IMR-90 (cell line): ENCODE measurements around the gene RASL11A.

Source experiments
- BHLHE40 ChIP-seq: fragments of 150-350 bp; IDR thresholded peaks from 2 replicates; pipeline ENCODE4 v1.6.1; 2016; ENCODE audit warnings: mild to moderate bottlenecking, low read depth, low read length
- CEBPB ChIP-seq: IDR thresholded peaks from 2 replicates; pipeline ENCODE4 v1.6.1; 2012; ENCODE audit warnings: low read depth, low read length, improper control_type of control experiment
- CHD1 ChIP-seq: IDR thresholded peaks from 2 replicates; pipeline ENCODE4 v1.6.1; 2012; ENCODE audit warnings: low read depth, low read length, improper control_type of control experiment
- CTCF ChIP-seq: conservative IDR thresholded peaks from 2 replicates; pipeline ENCODE4 v1.5.1; 2012; ENCODE audit warnings: mild to moderate bottlenecking, low read depth, low read length, improper control_type of control experiment
- ELK1 ChIP-seq: fragments of 150-350 bp; IDR thresholded peaks from 2 replicates; pipeline ENCODE4 v1.6.1; 2016; ENCODE audit warnings: low read depth, mild to moderate bottlenecking, low read length, moderate library complexity, borderline replicate concordance
- FOS ChIP-seq: fragments of 150-350 bp; IDR thresholded peaks from 2 replicates; pipeline ENCODE4 v1.6.1; 2016; ENCODE audit warnings: low read depth, low read length
- MAFK ChIP-seq: IDR thresholded peaks from 2 replicates; pipeline ENCODE4 v1.6.1; 2012; ENCODE audit warnings: low read depth, low read length, improper control_type of control experiment
- MXI1 ChIP-seq: IDR thresholded peaks from 2 replicates; pipeline ENCODE4 v1.6.1; 2012; ENCODE audit warnings: low read depth, mild to moderate bottlenecking, low read length, moderate library complexity, borderline replicate concordance
- NFE2L2 ChIP-seq: fragments of 150-350 bp; IDR thresholded peaks from 2 replicates; pipeline ENCODE4 v1.6.1; 2016; ENCODE audit warnings: low read depth, mild to moderate bottlenecking, low read length
- POLR2A ChIP-seq: IDR thresholded peaks from 2 replicates; pipeline ENCODE4 v1.6.1; 2012; ENCODE audit warnings: mild to moderate bottlenecking, low read depth, low read length
- RAD21 ChIP-seq: IDR thresholded peaks from 2 replicates; pipeline ENCODE4 v1.6.1; 2012; ENCODE audit warnings: low read length, improper control_type of control experiment
- SMC3 ChIP-seq: fragments of 150-350 bp; IDR thresholded peaks from 2 replicates; pipeline ENCODE4 v1.6.1; 2016; ENCODE audit warnings: low read depth, mild to moderate bottlenecking, antibody characterized with exemption, low read length, moderate library complexity

GRCh38 chr13:27264181-27264580 is 6.4 kb upstream of the RASL11A start:
- TF ChIP-seq CTCF: no peak
- TF ChIP-seq NFE2L2: peak; percentile 60; the same call in 1 of the 2 replicates
- TF ChIP-seq MAFK: peak; percentile 30; the same call in 1 of the 2 replicates
- peak; percentile 61; the same call in 1 of the 2 replicates for TF ChIP-seq MXI1
- 0 out of 2 replicates have a peak, but pooled peaks have one; percentile 11 for TF ChIP-seq BHLHE40
- 0 out of 2 replicates have a peak, but pooled peaks have one; percentile 1 for TF ChIP-seq SMC3
- TF ChIP-seq CEBPB: 0 out of 2 replicates have a peak, but pooled peaks have one; percentile 22
- peak; percentile 16; the same call in 1 of the 2 replicates for TF ChIP-seq RAD21
- TF ChIP-seq CHD1: no peak
- TF ChIP-seq ELK1: no peak
- 0 out of 2 replicates have a peak, but pooled peaks have one; percentile 24 for TF ChIP-seq FOS
- 0 out of 2 replicates have a peak, but pooled peaks have one; percentile 22 for TF ChIP-seq POLR2A
